HG02938 (cell line): ENCODE data around the gene PDCL2.
A peak's percentile ranks its signal among the peaks of the same experiment; 100 is the strongest.

Experiments used
- ATAC-seq: cut with Tn5 transposase; IDR thresholded peaks from one replicate; pipeline ENCODE4 v1.9.1; 2021; ENCODE audit warnings: mild to moderate bottlenecking, moderate library complexity; ENCODE audit not compliant: unreplicated experiment

PDCL2 gene

DNA sequence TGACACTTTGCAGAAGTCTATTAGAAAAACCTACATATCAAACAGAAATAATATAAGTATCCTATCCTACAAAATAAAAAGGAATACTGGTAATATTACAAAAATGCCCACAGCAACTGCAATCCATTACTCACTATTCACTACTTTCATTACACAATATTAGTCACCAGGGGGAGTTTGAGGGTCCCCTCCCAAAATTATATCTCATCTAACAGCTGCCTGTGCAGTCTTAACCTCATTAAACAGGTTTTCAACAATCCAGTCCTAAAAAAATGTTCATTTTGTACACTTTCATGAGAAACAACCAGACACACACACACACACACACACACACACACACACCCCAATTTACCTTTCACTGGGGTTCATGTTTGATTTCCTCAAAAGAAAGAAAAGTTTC, 48.2 kb downstream of the PDCL2 start:
- ATAC-seq: no peak

DNA sequence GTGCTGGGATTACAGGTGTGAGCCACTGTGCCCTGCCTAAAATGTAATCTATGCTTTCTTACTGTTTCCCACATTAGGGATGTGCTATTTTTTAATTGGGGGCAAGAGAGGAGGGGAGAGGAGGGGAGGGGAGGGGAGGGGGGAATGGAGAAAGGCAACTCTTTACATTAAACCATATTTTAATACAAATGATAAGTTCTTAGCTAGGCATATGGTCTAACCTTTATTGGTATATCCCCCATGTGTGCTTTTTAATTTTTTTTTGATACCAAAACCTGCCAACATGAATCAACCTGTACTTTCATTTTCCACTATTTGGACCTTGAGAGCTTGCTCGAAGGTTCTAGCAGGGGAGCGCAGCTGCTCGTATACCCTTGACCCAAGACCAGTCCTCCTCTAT, 51.8 kb downstream of the PDCL2 start:
- no peak for ATAC-seq

DNA sequence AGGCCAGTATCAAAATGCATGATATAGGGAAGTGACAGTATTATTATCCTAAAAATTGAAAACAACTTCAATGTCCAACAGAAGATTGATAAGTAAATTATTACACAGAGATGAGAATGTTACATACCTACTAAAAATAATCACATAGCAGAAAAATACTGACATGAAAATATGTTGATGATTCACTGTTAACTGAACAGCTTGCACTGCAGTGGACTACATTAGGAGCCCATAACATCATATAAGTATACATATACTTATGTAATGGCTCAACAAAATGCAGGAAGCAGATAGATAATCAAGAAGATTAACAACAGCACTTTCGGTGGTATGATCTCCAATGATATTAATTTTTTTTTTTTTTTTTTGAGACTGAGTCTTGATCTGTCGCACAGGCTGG, 52.4 kb downstream of the PDCL2 start:
- ATAC-seq: no peak

DNA sequence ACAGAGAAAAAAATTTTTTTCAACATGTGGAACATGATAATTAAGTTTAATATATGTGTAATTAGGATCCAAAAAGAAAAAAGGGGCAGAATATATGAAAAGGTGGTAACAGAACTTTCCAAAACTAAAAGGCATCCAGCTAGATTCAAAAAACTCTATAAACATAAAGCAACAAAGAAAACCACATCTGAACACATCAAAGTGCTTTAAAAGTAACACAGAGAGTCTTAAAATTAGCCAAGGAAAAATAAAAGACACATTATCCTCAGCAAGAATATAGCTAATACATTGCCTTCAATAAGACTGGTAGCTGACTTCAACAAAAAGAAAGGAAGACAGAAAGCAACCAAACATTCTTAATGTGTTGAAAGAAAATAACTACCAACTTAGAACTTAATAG, 53.5 kb downstream of the PDCL2 start:
- no peak for ATAC-seq

DNA sequence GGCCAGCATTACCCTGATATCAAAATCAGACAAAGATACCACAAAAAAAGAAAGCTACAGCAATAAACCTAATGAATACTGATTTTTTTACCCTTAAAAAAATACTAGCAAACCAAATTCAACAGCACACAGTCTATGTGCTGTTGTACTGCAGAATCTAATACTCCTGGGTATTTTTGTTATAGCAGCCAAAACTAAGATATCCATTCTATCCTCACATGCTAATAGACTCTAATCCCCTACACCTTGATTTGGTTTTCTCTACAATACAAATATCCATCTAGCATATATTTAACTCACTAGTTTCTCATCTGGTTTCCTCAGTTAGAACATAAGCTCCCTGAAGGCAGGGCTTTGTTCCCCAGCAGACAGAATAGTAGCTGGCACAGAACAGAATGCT, 57.7 kb downstream of the PDCL2 start:
- no peak for ATAC-seq

DNA sequence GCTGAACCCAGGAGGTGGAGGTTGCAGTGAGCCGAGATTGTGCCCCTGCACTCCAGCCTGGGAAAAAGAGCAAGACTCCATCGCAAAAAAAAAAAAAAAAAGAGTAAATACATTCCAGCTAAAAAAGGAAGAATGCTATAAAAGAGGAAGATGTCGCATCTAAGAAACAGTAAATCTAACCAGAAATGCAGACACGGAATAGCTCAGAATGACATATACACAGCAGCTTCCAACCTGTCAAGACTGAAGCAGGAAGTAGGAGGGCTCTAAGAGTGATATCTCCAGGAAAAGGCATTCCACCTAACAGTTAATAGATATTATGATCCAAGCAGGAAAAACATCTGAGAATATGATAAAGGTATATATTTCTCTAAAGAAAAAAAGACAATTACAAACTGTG, 61.4 kb downstream of the PDCL2 start:
- ATAC-seq: no peak

DNA sequence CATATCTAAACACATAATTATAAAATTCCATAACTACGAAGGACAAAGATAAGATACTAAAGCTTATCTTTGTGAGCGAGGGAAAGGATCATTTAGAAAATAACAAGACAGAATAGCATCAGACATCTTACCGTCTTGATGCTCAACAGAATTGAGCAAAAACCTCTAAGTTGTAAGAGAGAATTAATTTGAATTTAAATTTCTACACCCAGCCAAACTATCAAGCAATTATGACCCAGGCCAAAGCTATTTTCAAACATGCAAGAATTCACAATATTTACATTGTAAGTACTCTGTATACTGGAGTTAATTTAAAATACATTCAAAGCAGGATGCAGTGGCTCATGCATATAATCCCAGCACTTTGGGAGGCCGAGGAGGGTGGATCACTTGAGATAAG, 61.9 kb downstream of the PDCL2 start:
- ATAC-seq: no peak

DNA sequence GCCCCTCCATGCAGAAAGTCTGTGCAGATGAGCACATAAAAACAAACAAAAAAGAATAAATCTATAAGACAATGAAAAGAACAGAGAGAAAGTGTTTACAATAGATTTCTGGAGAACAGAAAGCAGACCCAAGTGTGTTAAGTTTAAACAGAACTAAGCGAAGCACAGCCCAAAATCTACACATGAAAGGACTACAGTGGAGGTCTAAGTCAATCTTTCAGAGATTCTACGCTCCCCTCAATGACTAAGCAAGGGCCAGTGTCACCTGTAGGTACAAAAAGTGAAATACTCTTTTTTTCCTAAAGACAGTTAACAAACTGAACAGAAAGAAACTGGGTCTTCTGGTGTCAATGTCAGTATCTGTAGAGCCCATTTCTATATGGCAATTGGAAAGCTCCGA, 63.6 kb downstream of the PDCL2 start:
- ATAC-seq: no peak

DNA sequence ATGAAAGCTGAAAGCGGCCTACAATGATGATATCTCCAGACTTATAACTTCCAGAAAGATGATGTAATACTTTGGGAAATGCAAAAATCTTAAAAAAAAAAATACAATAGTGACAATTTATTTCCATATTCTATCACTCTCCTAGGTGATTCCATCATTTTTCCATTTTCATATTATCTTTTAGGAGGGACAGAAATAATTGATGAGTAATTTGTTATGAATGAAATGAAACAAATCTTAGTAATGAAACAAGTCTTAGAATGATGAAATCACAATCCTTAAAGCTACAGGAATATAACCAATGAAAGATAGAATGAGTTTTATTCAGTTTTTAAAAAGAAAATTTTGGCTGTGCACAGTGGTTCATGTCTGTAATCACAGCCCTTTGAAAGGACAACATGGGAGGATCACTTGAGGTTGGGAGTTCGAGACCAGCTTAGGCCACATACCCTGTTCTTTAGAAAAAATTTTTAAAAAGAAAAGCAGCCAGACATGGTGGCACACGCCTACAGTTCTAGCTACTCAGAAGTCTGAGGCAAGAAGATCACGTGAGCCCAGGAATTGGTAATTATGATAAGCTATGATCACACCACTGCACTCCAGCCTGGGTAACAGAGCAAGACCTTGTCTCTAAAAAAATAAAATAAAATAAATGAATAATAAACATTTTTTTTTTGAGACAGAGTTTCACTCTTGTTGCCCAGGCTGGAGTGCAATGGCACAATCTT, 67.0 kb downstream of the PDCL2 start:
- ATAC-seq: no peak

DNA sequence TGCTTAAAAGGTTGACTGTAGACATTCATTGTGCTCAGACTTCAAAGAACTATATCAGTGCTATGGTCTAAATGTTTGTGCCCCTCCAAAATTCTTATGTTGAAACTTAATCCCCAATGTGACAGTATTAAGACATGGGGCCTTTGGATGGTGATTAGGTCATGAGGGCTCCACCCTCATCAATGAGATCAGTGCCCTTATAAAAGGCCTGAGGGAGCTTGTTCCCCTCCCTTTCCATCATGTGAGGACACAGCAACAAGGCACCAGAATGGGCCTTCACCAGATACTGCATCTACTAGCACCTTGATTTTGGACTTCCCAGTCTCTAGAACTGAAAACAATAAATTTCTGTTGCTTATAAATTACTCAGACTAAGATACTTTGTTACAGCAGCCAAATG, 73.6 kb downstream of the PDCL2 start:
- no peak for ATAC-seq

DNA sequence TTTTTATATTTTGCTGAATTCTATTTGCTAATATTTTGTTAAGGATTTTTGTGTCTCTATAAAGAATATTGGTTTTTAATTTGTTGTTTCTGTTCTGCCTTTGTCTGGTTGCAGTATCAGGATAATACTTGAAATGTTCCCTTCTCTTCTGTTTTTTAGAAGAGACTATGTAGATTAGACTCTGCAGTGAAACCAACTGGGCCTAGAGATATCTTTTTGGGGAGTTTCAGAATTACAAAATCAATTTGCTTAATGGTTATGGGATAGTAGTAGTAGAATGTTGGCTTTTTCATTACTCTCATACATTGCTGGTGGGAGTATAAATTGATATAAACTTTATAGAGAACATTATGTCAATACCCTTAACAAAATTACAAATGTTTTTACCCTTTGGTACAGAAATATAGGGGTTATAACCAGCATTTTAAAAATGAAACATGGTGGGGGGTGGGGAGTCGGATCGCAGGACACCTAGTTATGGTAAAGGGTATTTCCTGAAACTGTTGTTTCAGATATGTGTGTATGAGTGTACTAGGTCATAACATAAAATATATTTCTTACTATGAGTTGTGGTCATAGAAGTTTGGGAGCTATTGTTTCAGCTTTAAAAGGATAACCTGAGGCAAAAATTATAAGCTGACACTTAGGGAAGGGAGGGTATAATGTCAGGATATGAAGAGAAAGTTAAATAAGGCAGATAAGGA, 74.4 kb downstream of the PDCL2 start:
- ATAC-seq: peak; percentile 85

DNA sequence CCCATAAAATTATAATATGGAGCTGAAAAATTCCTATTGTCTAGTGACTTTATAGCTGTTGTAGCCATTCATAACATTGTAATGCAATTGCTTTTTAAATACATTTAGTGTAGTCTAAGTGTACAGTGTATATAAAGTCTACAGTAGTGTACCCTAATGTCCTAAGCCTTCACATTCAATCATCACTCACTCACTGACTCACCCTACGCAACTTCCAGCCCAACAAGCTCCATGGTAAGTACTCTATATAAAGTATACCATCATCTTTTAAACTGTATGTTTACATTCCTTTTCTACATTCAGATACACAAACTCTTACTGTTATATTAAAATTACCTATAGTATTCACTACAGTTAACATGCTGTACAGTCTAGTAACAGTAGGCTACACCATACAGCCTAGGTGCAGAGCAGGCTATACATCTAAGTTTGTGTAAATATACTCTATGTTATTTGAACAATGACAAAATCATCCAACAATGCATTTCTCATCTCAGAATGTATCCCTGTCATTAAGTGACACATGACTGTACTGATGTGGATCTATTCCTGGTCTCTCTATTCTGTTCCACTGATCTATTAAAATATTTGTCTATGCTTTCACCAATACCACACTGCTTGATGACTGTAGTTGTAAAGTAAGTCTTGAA, 79.0 kb downstream of the PDCL2 start:
- ATAC-seq: no peak

DNA sequence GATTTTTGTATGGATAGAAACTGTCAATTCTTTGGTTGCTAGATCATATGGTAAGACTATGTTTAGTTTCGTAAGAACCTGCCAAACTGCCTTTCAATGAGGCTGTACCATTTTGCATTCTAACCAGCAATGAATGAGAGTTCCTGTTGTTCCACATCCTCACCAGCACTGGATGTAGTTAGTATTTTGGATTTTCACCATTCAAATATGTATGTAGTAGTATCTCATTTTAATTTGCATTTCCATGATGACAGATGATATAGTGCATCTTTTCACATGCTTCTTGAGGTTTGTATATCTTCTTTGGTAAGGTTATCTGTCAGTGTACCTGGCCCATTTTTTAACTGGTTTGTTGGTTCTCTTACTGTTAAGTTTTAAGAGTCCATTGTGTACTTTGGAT, 80.0 kb downstream of the PDCL2 start:
- no peak for ATAC-seq

DNA sequence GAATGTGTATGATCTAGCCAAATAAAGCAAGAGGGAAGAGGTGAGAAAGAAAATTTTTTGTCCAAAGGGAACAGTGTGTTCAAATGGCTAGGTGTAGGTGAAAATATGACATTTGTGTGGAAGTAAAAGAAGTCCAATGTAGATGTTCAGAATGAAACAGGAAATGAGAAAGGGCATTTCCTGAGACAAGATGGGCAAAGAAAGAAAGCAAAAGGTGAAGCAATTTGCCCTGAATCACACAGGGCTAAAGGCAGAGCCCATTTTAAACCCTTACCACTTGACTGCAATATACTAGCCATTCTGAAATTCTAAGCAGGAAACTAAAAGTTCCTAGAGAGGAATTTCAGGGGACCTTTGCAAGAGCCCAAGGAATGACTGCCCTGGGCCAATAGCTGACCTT, 81.4 kb downstream of the PDCL2 start:
- ATAC-seq: no peak

DNA sequence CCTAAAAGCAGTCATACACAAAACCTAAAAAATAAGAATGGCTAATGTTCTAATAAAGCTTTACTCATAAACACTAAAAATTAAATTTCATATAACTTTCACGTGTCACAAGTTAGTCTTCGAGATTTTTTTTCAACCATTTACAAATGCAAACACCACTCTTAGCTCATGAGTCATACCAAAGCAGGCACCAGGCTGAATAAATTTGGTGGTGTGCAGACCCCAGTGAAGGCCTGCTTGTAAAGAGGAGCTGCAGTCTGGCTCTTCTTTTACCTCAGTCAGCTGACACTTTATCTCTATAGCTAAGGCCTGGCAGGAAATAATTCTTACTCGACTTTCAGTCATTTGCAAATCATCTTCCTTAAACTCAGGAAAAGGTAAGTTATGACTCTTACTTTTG, 82.8 kb downstream of the PDCL2 start:
- no peak for ATAC-seq

DNA sequence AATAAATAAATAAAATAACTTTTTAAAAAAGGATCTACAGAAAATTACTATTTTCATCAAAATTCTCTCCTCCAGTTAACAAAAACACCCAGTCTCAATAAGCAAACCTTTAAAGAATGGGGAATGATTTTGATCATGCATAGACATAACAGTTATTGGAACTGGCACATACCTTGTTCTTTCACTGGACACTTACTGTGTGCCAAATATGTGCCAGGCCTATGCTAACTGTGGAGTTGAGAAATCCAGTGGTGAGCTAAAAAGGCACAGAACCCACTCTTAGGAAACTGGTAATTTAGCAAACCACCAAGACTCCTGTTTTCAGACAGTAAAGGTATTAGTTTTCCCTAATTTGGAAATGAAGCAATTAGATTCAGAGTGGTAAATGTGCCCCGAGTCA, 84.4 kb downstream of the PDCL2 start:
- ATAC-seq: no peak
